ENCODE measurements around the gene CLINT1. TPM values are rescaled to one million over a fixed set of nuclear protein-coding genes. Genes with fewer than 3 reads are reported as not detected.

Gene CLINT1
- total RNA-seq, 3 donors from 2014 or later = 86.5 to 157 (median 89.5) TPM

GRCh38 chr5:157778121-157778805, 80.7 kb downstream of the CLINT1 start:
- no peak overlapping the region for H3K27ac ChIP-seq
- H3K9me3 ChIP-seq = no peaks in the 10 kb centered on the region
- intact Hi-C loops (cut with DNase I; ENCODE audit: low total_unique reads) = no loop called here
- no peaks in the 10 kb centered on the region for H3K4me1 ChIP-seq
- H3K36me3 ChIP-seq = no peaks in the 10 kb centered on the region
- no peak overlapping the region for H3K4me3 ChIP-seq
- no peaks in the 10 kb centered on the region for H3K27me3 ChIP-seq
- DNase-seq (ENCODE audit: low spot score in 2 of 2) = no peak
- no peak for TF ChIP-seq POLR2A (IDR thresholded peaks at IDR 0.05)
- TF ChIP-seq POLR2AphosphoS5 (IDR thresholded peaks at IDR 0.05) = no peak
- TF ChIP-seq CTCF (IDR thresholded peaks at IDR 0.05) = no peak

GRCh38 chr5:157772127-157772526, 86.8 kb downstream of the CLINT1 start:
- no peak overlapping the region for H3K27ac ChIP-seq
- no peaks in the 10 kb centered on the region for H3K27me3 ChIP-seq
- intact Hi-C loops (cut with DNase I; ENCODE audit: low total_unique reads) = no loop called here
- H3K4me3 ChIP-seq = no peak overlapping the region
- DNase-seq (ENCODE audit: low spot score in 2 of 2) = no peak
- TF ChIP-seq CTCF (IDR thresholded peaks at IDR 0.05) (no peak), POLR2A (IDR thresholded peaks at IDR 0.05) (no peak), POLR2AphosphoS5 (IDR thresholded peaks at IDR 0.05) (no peak)
- no peaks in the 10 kb centered on the region for H3K9me3 ChIP-seq
- H3K36me3 ChIP-seq = no peaks in the 10 kb centered on the region
- no peaks in the 10 kb centered on the region for H3K4me1 ChIP-seq

- Histone ChIP-seq H3K36me3 (no peaks in the 10 kb centered on the region), H3K27me3 (no peaks in the 10 kb centered on the region), H3K4me1 (no peaks in the 10 kb centered on the region), H3K27ac (no peak overlapping the region), H3K9me3 (no peaks in the 10 kb centered on the region), H3K4me3 (no peak overlapping the region)
- no peak for DNase-seq (ENCODE audit: low spot score in 2 of 2)
- intact Hi-C loops (cut with DNase I; ENCODE audit: low total_unique reads) = no loop called here
- TF ChIP-seq POLR2AphosphoS5 (IDR thresholded peaks at IDR 0.05) (no peak), CTCF (IDR thresholded peaks at IDR 0.05) (no peak), POLR2A (IDR thresholded peaks at IDR 0.05) (no peak)
Observed at GRCh38 chr5:157770665-157771064, 88.3 kb downstream of the CLINT1 start.

GRCh38 chr5:157767689-157768088, 91.3 kb downstream of the CLINT1 start:
- no peak for DNase-seq (ENCODE audit: low spot score in 2 of 2)
- Histone ChIP-seq H3K4me1 (no peaks in the 10 kb centered on the region), H3K27ac (no peak overlapping the region), H3K27me3 (no peaks in the 10 kb centered on the region), H3K9me3 (no peaks in the 10 kb centered on the region), H3K36me3 (no peaks in the 10 kb centered on the region), H3K4me3 (no peak overlapping the region)
- TF ChIP-seq CTCF (IDR thresholded peaks at IDR 0.05) = no peak
- intact Hi-C loops (cut with DNase I; ENCODE audit: low total_unique reads) = no loop called here

- H3K4me3 ChIP-seq = no peak overlapping the region
- no peaks in the 10 kb centered on the region for H3K4me1 ChIP-seq
- no peak for DNase-seq (ENCODE audit: low spot score in 2 of 2)
- TF ChIP-seq CTCF (IDR thresholded peaks at IDR 0.05) (no peak), POLR2A (IDR thresholded peaks at IDR 0.05) (no peak), POLR2AphosphoS5 (IDR thresholded peaks at IDR 0.05) (no peak)
- H3K36me3 ChIP-seq = no peaks in the 10 kb centered on the region
- H3K9me3 ChIP-seq = no peaks in the 10 kb centered on the region
- no peaks in the 10 kb centered on the region for H3K27me3 ChIP-seq
- intact Hi-C loops (cut with DNase I; ENCODE audit: low total_unique reads) = no loop called here
- H3K27ac ChIP-seq = no peak overlapping the region
Observed at GRCh38 chr5:157766902-157767301, 92.0 kb downstream of the CLINT1 start.

All from breast epithelium (tissue), 4 donors.